HG03378 (cell line): ENCODE data around the gene CDK17.
"Not testable (repeated sequence)": the region's sequence is repeated elsewhere in the genome, so short reads cannot be mapped to it uniquely, and the experiment has no call there.

Experiments
- ATAC-seq: cut with Tn5 transposase; IDR thresholded peaks from one replicate; pipeline ENCODE4 v1.9.1; 2021; ENCODE audit warnings: mild to moderate bottlenecking, moderate library complexity; ENCODE audit not compliant: unreplicated experiment

The CDK17 gene

DNA sequence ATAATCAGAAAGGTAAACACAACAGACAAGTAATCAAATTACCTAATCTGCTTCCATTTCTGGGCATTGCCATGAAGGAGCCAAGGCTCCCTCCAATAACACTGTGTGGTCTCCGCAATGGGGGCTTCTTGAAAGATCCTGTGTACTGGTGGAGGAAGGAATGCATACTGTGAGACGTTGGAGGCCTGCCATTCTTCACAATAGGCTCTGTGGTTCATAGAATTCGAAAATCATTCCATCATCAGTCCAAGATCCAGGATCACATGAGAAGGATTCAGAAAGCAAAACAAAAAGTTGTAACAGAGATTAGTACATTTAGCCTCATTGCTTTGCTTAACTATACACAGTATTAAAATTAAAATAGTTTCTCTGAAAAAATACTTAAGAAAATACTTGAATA lies 76.3 kb downstream of the CDK17 start:
- no peak for ATAC-seq

DNA sequence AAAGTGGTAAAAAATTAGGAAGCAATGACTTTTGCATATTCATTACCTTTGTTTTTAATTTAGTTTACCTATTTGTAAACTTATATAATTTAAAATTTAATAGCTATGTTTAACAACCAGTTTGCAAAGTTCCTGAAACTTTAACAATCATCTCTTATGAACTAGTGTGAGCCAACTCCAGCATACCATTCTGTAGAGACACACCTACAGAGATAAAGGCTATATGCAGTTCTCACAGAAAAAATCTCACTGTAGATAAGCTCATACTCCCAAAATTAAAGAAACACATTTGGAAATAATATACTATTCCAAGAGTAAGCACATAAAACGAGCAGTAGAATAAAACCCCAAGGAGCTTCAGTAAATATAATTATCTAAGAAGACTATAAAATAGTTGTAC lies 77.5 kb downstream of the CDK17 start:
- ATAC-seq: no peak

DNA sequence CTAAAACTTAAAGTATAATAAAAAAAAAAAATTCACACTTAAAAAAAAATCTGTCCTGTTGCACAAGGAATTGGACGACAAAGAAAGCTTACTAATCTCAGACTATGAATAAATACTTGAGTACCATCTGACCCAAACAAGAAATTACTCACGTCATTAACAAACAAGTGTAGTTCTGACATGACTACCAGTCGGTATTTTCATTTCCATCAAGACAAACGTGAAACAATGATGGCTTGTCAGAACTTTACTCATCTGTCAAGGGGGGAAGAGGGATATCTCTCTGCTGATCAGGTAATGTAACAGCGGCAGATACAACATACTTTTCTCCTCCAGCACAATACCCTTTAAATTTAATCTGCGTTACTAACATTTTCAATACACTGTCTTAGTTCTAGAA lies 78.3 kb downstream of the CDK17 start:
- no peak for ATAC-seq

DNA sequence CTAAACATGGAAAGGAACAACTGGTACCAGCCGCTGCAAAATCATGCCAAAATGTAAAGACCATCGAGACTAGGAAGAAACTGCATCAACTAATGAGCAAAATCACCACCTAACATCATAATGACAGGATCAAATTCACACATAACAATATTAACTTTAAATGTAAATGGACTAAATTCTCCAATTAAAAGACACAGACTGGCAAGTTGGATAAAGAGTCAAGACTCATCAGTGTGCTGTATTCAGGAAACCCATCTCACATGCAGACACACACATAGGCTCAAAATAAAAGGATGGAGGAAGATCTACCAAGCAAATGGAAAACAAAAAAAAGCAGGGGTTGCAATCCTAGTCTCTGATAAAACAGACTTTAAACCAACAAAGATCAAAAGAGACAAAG lies 82.4 kb downstream of the CDK17 start:
- ATAC-seq: not testable (repeated sequence)

DNA sequence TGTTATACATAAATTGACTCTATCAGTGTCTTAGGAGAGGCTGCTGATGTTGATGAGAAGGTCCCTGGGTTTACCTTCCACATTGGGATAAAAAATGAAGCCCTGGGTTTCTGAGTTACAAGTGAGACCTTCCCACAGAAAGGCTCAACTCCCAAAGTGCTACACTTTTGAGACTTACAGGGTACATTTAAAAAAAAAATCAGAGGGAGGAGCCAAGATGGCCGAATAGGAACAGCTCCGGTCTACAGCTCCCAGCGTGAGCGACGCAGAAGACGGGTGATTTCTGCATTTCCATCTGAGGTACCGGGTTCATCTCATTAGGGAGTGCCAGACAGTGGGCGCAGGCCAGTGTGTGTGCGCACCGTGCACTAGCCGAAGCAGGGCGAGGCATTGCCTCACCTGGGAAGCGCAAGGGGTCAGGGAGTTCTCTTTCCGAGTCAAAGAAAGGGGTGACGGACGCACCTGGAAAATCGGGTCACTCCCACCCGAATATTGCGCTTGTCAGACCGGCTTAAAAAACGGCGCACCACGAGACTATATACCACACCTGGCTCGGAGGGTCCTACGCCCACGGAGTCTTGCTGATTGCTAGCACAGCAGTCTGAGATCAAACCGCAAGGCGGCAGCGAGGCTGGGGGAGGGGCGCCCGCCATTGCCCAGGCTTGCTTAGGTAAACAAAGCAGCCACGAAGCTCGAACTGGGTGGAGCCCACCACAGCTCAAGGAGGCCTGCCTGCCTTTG lies 84.3 kb downstream of the CDK17 start:
- not testable (repeated sequence) for ATAC-seq

DNA sequence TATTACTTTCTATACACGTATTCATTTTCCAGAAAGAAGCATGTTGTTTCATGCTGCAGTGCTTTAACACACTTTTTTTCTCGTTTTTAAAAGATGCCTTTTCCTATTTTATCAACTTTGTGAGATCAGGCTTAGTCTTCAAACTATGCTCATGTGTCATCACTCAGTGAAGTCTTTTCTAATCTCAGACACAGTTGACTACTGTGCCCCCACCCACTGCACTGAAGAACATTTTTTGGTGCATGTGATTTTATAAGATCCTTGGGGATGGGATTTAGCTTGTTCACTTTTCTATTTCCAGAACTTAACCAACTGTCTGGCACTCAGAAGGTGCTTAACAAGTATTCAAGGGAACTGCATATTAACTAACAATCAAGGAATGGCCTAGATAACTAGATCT lies 85.5 kb downstream of the CDK17 start:
- ATAC-seq: no peak

DNA sequence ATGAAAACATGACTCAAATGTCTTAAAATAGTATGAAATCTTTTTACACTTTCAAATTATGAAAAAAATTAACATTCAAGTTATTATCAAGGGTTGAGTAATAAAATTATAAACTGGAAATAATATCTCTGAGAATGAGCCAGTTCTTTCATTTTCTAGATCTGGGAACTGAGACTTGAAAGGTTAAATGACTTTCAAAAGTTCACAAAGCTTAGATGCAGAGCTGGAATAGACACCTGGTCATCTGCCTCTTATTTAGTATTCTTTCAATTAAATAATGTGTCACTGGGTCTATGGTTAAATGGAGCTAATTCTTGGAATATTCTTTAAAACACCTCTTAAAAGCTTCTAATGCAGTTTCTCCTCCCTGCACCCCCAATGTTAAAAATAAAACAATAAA lies 86.6 kb downstream of the CDK17 start:
- ATAC-seq: no peak

DNA sequence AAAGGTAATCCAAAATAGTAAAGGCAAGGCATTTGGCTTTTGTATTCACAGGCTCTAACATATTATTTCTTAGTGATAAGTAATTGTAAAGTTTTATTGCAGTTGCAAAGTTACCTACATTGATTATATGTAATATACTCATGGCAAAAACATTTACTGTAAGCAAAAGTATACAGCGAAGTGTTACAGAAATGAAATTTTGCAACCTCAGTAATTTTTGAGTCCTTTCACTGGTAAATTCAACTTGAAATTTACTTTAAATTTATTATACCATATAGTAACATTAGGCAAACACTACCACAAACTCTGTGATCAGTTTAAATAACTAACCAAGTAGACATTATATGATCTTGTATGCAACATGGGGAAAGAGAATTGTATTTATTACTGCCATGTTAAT lies 89.0 kb downstream of the CDK17 start:
- ATAC-seq: no peak

DNA sequence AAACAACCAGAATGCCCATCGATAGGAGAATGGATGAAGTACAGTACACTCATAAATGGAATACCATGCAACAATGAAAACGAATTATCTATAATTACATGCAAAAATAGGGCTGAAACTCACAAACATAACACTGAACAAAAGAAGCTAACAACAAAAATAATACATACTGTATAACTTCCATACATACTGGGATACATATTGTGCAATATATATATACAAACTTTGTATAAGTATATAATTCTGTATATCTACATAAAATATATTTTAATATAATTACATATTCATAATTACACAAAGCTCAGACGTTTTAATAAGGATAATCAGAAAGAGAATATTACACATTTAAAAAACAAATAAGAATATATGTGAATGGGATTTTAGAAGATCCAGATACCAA lies 90.2 kb downstream of the CDK17 start:
- no peak for ATAC-seq

DNA sequence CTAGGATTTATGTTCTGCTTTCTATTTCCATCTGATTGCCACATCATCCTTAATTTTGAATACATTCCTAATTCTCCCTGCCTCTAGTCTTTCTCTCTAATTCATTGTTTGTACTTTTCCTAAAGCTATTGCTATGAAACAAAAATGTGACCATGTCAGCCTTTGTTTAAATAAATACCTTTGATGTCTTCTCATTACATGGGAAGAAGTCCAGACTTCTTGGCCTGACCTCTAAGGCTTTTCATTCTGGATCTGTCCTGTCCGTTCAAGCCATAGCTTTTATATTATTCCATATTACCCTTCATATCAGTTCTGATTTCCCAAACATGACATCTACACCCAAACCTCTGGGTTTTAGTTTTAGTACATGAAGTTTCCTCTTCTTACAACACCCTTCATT lies 91.4 kb downstream of the CDK17 start:
- no peak for ATAC-seq

DNA sequence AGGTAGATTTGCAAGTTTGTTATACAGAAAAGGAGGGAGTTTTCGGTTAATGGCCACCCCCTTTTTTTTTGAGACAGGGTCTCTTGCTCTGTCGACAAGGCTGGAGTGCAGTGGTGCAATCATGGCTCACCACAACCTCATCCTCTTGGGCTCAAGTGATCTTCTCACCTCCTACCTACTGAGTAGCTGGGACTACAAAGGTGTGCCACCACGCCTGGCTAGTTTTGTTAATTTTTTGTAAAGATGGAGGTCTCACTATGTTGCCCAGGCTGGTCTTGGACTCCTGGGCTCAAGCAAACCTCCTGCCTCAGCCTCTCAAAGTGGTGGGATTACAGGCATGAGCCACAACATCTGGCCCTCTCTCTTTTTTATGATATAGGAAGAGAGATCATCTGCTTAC lies 94.6 kb downstream of the CDK17 start:
- no peak for ATAC-seq

DNA sequence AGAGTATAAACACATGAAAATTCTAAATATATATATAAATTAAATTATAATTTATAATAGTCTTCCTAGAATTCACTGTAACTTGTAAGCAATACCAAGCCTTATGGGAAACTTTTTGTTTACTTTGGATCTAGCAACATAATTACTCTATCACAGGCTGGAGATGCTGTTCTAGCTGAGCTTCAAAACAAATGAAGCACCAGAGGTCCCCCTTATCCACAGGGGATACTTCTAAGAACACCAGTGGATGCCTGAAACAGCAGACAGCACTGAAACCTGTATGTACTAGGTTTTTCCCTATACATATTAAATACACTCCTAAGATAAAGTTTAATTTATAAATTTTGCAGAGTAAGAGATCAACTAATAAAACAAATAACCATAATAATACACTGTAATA lies 96.6 kb downstream of the CDK17 start:
- ATAC-seq: no peak

DNA sequence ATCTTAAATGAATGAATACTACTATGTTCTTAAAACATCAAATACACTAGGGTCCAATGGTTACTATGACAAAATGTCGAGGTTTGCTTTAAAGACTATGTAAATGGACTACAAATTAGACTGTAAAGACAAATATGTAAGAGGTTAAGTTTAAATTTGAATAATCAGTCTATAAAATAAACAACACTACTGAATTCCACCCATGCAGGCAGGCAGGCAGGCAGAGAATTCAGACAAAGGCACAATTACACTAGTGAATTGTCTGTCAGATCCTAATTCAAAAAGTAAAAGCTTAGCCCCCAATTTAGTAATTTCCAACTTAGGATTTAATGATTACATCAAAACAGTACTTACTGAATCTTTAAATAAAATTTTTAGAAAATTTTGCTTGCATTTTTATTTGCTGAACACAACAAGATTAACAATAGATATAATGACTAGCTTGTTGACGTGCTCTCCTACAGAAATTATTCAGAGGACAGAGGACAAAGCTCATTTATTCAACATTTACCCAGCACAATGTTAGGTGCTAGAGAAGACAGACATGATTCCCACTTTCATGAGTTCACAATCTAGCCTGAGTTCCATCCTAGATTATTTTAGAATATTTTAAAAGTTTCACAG lies 97.4 kb downstream of the CDK17 start:
- ATAC-seq: no peak

DNA sequence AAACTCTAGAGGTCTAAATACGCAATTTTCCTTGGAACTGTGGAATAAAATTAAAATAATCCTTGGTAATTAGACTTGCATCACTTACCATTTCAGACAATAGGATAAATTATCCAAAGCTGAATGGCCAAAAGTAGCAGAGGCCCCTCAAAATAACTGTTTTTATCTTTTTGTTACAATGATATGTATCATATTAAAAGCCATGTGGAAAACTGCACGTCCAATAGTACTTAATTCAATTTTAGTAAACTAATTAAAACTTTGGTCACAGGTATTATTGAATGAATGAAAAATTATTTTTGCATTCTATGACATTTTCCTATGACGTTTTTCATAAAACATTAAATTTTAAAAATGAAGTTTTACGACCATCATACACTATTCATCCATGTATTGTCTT lies 98.5 kb downstream of the CDK17 start:
- ATAC-seq: no peak

DNA sequence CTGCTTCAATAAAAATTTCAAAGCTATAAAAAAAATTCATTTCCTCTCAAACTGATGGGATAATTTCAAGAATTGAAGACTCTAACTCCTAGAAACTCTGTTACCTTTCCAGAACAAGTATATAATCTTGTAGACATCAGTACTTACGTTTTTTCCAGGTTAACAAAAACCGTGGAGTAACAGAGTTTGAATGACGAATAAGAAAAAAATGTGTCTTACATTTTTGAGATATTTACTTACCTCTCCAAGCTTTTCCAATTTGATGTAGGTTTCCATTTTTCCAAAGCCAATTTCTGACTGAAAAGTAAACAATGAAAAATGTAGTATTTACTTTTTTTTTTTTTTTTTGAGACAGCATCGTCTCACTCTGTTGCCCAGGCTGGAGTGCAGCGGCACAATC lies 100.2 kb downstream of the CDK17 start:
- no peak for ATAC-seq

DNA sequence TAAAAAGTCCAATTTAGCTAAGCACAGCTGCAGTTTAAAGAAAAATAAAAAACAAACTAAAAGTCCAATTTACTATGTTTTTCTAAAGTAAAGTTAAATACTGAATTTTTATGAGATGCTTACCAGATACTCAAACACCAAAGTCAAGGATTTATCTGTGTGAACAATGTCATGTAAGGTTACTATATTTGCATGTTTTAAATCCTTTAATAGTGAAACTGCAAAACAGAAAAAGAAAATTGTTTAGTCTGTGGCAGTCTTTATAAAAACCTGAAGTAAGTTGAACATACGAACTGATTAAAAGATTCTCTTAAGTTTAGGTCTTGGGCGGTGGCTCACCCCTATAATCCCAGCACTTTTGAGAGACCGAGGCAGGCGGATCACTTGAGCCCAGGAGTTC lies 102.7 kb downstream of the CDK17 start:
- ATAC-seq: no peak

DNA sequence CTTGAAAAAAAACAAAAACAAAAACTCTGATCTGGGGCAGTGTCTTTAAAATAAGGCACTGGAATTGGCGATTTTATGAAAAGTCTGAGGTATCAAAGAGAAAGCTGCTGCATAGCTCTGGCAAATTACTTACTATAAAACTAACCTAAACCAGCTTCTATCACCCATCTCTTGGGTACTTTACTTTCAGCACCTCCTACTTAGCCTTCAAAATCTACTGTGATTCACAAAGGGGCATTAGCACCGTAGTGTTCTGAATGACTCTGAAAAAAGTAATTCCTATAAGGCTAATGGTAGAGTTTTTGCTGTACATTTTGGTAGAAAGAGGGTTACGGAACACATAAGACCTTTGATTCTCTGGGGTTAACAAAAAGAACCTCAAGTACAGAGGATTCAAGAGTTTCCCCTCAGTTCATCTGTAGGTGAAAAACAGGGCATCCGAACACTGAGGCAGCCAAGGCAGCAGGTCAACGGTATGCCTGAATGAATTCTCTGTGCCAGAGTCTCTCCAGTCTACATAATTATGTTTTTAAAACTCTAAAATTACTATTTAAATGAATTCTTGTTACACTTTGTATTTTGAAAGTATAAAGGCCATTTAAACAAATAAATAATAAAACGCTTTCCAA lies 104.6 kb downstream of the CDK17 start:
- no peak for ATAC-seq

DNA sequence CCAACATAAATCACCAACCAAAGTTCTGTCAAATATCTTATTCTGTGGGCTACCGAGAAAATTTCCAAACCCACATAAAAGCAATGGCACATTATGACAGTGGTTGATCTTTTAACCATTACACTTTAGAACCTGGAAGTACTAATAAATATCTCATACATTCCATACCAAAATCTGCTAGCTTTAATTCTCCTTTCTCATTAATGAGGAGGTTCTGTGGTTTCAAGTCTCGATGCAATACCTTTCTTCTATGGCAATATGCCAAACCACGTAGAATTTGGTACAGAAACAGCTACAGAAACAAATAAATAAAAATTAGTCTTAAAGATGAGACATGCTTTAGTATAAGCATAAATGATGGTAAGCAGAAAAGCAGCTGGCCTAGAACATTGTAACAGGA lies 105.4 kb downstream of the CDK17 start:
- no peak for ATAC-seq

DNA sequence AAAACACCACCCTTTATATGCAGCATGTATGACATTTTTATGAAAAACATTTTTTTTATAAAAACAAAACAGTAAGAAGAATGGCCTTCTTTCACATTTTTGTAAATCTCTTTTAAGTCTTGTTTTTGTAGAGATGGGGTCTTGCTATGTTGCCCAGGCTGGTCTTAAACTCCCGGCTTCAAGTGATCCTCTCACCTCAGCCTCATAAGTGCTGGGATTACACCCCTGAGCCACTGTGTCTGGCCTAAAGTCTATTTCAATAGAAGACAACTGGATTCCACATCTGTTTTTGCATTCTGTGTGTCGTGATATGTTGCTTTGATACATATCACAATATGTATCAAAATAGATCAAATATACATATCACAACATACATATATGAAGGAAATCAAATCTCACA lies 107.1 kb downstream of the CDK17 start:
- no peak for ATAC-seq

DNA sequence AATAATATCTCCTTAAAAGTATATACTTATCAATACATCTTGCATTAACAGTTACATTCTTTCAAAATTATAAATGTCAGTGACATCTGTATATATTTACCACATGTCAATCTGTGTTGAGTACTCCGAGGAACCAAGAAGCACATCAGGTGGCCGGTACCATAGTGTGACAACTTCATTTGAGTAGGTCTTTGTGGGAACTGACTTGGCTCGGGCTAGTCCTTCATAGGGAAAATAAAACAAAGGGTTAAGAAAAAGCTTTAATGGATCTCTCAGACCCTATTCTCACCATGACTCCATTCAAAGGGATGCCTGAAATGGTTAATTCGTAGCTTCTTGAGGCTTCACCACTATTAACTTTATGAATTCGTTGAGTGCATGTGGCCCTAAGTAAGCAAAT lies 111.2 kb downstream of the CDK17 start:
- no peak for ATAC-seq

DNA sequence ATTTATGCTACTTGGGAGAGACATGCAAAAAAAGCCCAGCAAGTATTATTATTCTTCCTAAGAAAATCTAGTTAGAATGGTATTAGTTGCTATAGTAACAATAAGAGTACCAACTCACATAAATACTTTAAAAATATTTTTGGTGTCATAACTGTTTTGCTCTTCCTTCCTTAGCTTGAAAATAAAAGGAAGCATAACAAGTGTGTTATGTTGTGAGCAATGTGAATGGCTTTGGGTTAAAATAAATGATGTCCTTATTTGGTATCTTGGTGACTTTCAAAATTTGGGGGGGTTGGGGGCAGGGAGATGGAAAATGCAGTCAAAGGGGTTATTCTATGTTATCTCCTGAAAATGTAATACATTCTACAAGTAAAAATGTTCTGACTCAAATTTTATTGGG lies 115.1 kb downstream of the CDK17 start:
- no peak for ATAC-seq

DNA sequence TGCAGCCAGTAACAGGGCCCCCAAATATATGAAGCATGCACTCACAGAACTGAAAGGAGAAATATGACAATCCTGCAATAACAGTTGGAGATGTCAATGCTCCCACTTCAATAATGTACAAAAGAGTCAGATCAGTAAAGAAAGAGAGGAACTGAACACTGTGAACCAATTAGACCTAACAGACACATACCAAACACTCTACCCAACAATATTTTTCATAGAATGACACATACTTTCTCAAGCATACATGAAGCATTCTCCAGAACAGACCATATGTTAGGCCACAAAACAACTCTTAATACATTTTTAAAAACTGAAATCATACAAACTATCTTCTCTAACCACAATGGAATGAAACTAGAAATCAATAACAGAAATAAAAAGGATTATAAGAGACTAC lies 125.9 kb downstream of the CDK17 start:
- no peak for ATAC-seq
